ENCODE results near the gene USP9X. TPM values are rescaled to one million over a fixed set of nuclear protein-coding genes. Genes with fewer than 3 reads are reported as not detected.

The USP9X gene
- polyA plus RNA-seq, result 10 to 100 TPM; 15.1 to 45.5 (median 16.2) TPM
- long read RNA-seq, donor 1, partial matches to known transcripts, result 63 of 63 reads
- long read RNA-seq, donor 1, other reads (novel, unspliced or antisense), result 0 of 63 reads
- long read RNA-seq, donor 2, partial matches to known transcripts, result 9 of 10 reads
- long read RNA-seq, donor 2, other reads (novel, unspliced or antisense), result 0 of 10 reads
- long read RNA-seq, donor 3, partial matches to known transcripts, result 37 of 39 reads
- long read RNA-seq, donor 3, other reads (novel, unspliced or antisense), result 0 of 39 reads
- long read RNA-seq, donor 4, result 0 reads
- long read RNA-seq, donor 5, result 0 reads
- long read RNA-seq, donor 6, partial matches to known transcripts, result 13 of 14 reads
- long read RNA-seq, donor 6, other reads (novel, unspliced or antisense), result 0 of 14 reads
- long read RNA-seq, donor 7, partial matches to known transcripts, result 20 of 22 reads
- long read RNA-seq, donor 7, other reads (novel, unspliced or antisense), result 0 of 22 reads
- long read RNA-seq, donor 8, result 0 reads
- long read RNA-seq, donor 9, result 0 reads
- long read RNA-seq, donor 10, full-length matches to known transcripts, result 3 of 52 reads
- long read RNA-seq, donor 10, partial matches to known transcripts, result 49 of 52 reads
- long read RNA-seq, donor 10, other reads (novel, unspliced or antisense), result 0 of 52 reads

GRCh38 chrX:41084893-41085511 lies at the start of gene USP9X:
TSS of gene USP9X (plus strand) at chrX:41085445. CDS start at chrX:41123629, 38,184 bp downstream.
- DNase-seq, result peak; percentile 81 to 88
- H3K27me3 ChIP-seq (ENCODE audit: control insufficient read depth in 3 of 3, insufficient read depth in 3 of 3, low read length in 3 of 3), result no peaks in the 10 kb centered on the region
- peak within 1 kb of the TSS; percentile 98 to 100 (median 98) for H3K27ac ChIP-seq (ENCODE audit: low read depth in 1 of 3, low read length in 2 of 3)
- no peak for FAIRE-seq
- WGBS, 3 donors, result 1% methylated on average over 15 to 60 of the region's 61 CpGs
- H3K36me3 ChIP-seq (ENCODE audit: control insufficient read depth in 3 of 3, insufficient read depth in 2 of 3, low read depth in 1 of 3, low read length in 3 of 3), result peaks cover 0 to 3% (median 0%) of the 10 kb centered on the region in 3 donors
- H3K4me1 ChIP-seq (ENCODE audit: control insufficient read depth in 3 of 3, insufficient read depth in 2 of 3, low read depth in 1 of 3, low read length in 2 of 3), result peaks cover 0 to 3% (median 2%) of the 10 kb centered on the region in 3 donors
- H3K9me3 ChIP-seq (ENCODE audit: control insufficient read depth in 2 of 2, insufficient read depth in 1 of 2, low read depth in 1 of 2, low read length in 1 of 2), result no peaks in the 10 kb centered on the region
- peak within 1 kb of the TSS; percentile 74 to 95 (median 89) for H3K4me3 ChIP-seq (ENCODE audit: low read depth in 1 of 3, low read length in 3 of 3)

GRCh38 chrX:41035582-41035981 lies 49.7 kb upstream of the USP9X start:
- H3K27ac ChIP-seq (ENCODE audit: low read depth in 1 of 3, low read length in 2 of 3), result peak overlapping the region in 2 of 3 donors; percentile 39 to 74
- FAIRE-seq, result no peak
- 5 to 65% (median 40%) methylated on average over 1 of the region's 1 CpG for WGBS, 3 donors

GRCh38 chrX:41036668-41037326 lies 48.4 kb upstream of the USP9X start:
- FAIRE-seq, result no peak

More at GRCh38 chrX:41035582-41035981, 49.7 kb upstream of the USP9X start:
- no peaks in the 10 kb centered on the region for H3K27me3 ChIP-seq (ENCODE audit: control insufficient read depth in 3 of 3, insufficient read depth in 3 of 3, low read length in 3 of 3)
- peaks cover 0 to 12% (median 0%) of the 10 kb centered on the region in 3 donors for H3K4me1 ChIP-seq (ENCODE audit: control insufficient read depth in 3 of 3, insufficient read depth in 2 of 3, low read depth in 1 of 3, low read length in 2 of 3)
- no peaks in the 10 kb centered on the region for H3K36me3 ChIP-seq (ENCODE audit: control insufficient read depth in 3 of 3, insufficient read depth in 2 of 3, low read depth in 1 of 3, low read length in 3 of 3)
- peak; percentile 46 to 75 for DNase-seq
- H3K9me3 ChIP-seq (ENCODE audit: control insufficient read depth in 2 of 2, insufficient read depth in 1 of 2, low read depth in 1 of 2, low read length in 1 of 2), result no peaks in the 10 kb centered on the region
- no peak overlapping the region for H3K4me3 ChIP-seq (ENCODE audit: low read depth in 1 of 3, low read length in 3 of 3)

GRCh38 chrX:41043196-41043595 lies 42.0 kb upstream of the USP9X start:
- Histone ChIP-seq H3K27ac (ENCODE audit: low read depth in 1 of 3, low read length in 2 of 3) (no peak overlapping the region), H3K9me3 (ENCODE audit: control insufficient read depth in 2 of 2, insufficient read depth in 1 of 2, low read depth in 1 of 2, low read length in 1 of 2) (no peaks in the 10 kb centered on the region), H3K36me3 (ENCODE audit: control insufficient read depth in 3 of 3, insufficient read depth in 2 of 3, low read depth in 1 of 3, low read length in 3 of 3) (no peaks in the 10 kb centered on the region), H3K4me1 (ENCODE audit: control insufficient read depth in 3 of 3, insufficient read depth in 2 of 3, low read depth in 1 of 3, low read length in 2 of 3) (peaks cover 0 to 5% (median 0%) of the 10 kb centered on the region in 3 donors), H3K27me3 (ENCODE audit: control insufficient read depth in 3 of 3, insufficient read depth in 3 of 3, low read length in 3 of 3) (no peaks in the 10 kb centered on the region), H3K4me3 (ENCODE audit: low read depth in 1 of 3, low read length in 3 of 3) (no peak overlapping the region)
- 84 to 87% (median 86%) methylated on average over 6 of the region's 6 CpGs for WGBS, 3 donors
- FAIRE-seq, result no peak
- no peak for DNase-seq

More at GRCh38 chrX:41036668-41037326, 48.4 kb upstream of the USP9X start:
- 44 to 74% (median 62%) methylated on average over 9 of the region's 9 CpGs for whole genome bisulfite sequencing, 3 donors
- no peak overlapping the region for H3K4me3 ChIP-seq (ENCODE audit: low read depth in 1 of 3, low read length in 3 of 3)
- peaks cover 0 to 12% (median 0%) of the 10 kb centered on the region in 3 donors for H3K4me1 ChIP-seq (ENCODE audit: control insufficient read depth in 3 of 3, insufficient read depth in 2 of 3, low read depth in 1 of 3, low read length in 2 of 3)
- no peaks in the 10 kb centered on the region for H3K9me3 ChIP-seq (ENCODE audit: control insufficient read depth in 2 of 2, insufficient read depth in 1 of 2, low read depth in 1 of 2, low read length in 1 of 2)
- DNase-seq, result peak in 1 of 2 donors; percentile 58
- H3K36me3 ChIP-seq (ENCODE audit: control insufficient read depth in 3 of 3, insufficient read depth in 2 of 3, low read depth in 1 of 3, low read length in 3 of 3), result no peaks in the 10 kb centered on the region
- peak overlapping the region in 2 of 3 donors; percentile 58 to 74 for H3K27ac ChIP-seq (ENCODE audit: low read depth in 1 of 3, low read length in 2 of 3)
- no peaks in the 10 kb centered on the region for H3K27me3 ChIP-seq (ENCODE audit: control insufficient read depth in 3 of 3, insufficient read depth in 3 of 3, low read length in 3 of 3)

GRCh38 chrX:41043674-41044345 lies 41.4 kb upstream of the USP9X start:
- 80 to 85% (median 82%) methylated on average over 6 of the region's 6 CpGs for WGBS, 3 donors
- Histone ChIP-seq H3K27ac (ENCODE audit: low read depth in 1 of 3, low read length in 2 of 3) (no peak overlapping the region), H3K9me3 (ENCODE audit: control insufficient read depth in 2 of 2, insufficient read depth in 1 of 2, low read depth in 1 of 2, low read length in 1 of 2) (no peaks in the 10 kb centered on the region), H3K4me1 (ENCODE audit: control insufficient read depth in 3 of 3, insufficient read depth in 2 of 3, low read depth in 1 of 3, low read length in 2 of 3) (peaks cover 0 to 11% (median 0%) of the 10 kb centered on the region in 3 donors), H3K36me3 (ENCODE audit: control insufficient read depth in 3 of 3, insufficient read depth in 2 of 3, low read depth in 1 of 3, low read length in 3 of 3) (no peaks in the 10 kb centered on the region), H3K4me3 (ENCODE audit: low read depth in 1 of 3, low read length in 3 of 3) (no peak overlapping the region), H3K27me3 (ENCODE audit: control insufficient read depth in 3 of 3, insufficient read depth in 3 of 3, low read length in 3 of 3) (no peaks in the 10 kb centered on the region)
- no peak for DNase-seq
- FAIRE-seq, result no peak

- Histone ChIP-seq H3K27me3 (ENCODE audit: control insufficient read depth in 3 of 3, insufficient read depth in 3 of 3, low read length in 3 of 3) (no peaks in the 10 kb centered on the region), H3K9me3 (ENCODE audit: control insufficient read depth in 2 of 2, insufficient read depth in 1 of 2, low read depth in 1 of 2, low read length in 1 of 2) (no peaks in the 10 kb centered on the region), H3K27ac (ENCODE audit: low read depth in 1 of 3, low read length in 2 of 3) (peak overlapping the region in 2 of 3 donors; percentile 30 to 61), H3K36me3 (ENCODE audit: control insufficient read depth in 3 of 3, insufficient read depth in 2 of 3, low read depth in 1 of 3, low read length in 3 of 3) (no peaks in the 10 kb centered on the region), H3K4me3 (ENCODE audit: low read depth in 1 of 3, low read length in 3 of 3) (no peak overlapping the region), H3K4me1 (ENCODE audit: control insufficient read depth in 3 of 3, insufficient read depth in 2 of 3, low read depth in 1 of 3, low read length in 2 of 3) (peaks cover 0 to 14% (median 0%) of the 10 kb centered on the region in 3 donors)
- DNase-seq (peak in 1 of 2 donors; percentile 28), FAIRE-seq (no peak)
- WGBS, 3 donors, result 29 to 42% (median 40%) methylated on average over 3 of the region's 3 CpGs
Measured at GRCh38 chrX:41045960-41046567, 39.2 kb upstream of the USP9X start.

- peak overlapping the region; percentile 73 to 88 (median 76) for H3K27ac ChIP-seq (ENCODE audit: low read depth in 1 of 3, low read length in 2 of 3)
- no peaks in the 10 kb centered on the region for H3K9me3 ChIP-seq (ENCODE audit: control insufficient read depth in 2 of 2, insufficient read depth in 1 of 2, low read depth in 1 of 2, low read length in 1 of 2)
- WGBS, 3 donors, result 13 to 60% (median 30%) methylated on average over 8 of the region's 8 CpGs
- peaks cover 0 to 14% (median 0%) of the 10 kb centered on the region in 3 donors for H3K4me1 ChIP-seq (ENCODE audit: control insufficient read depth in 3 of 3, insufficient read depth in 2 of 3, low read depth in 1 of 3, low read length in 2 of 3)
- H3K36me3 ChIP-seq (ENCODE audit: control insufficient read depth in 3 of 3, insufficient read depth in 2 of 3, low read depth in 1 of 3, low read length in 3 of 3), result no peaks in the 10 kb centered on the region
- DNase-seq (peak; percentile 75 to 93), FAIRE-seq (no peak)
- H3K4me3 ChIP-seq (ENCODE audit: low read depth in 1 of 3, low read length in 3 of 3), result no peak overlapping the region
- H3K27me3 ChIP-seq (ENCODE audit: control insufficient read depth in 3 of 3, insufficient read depth in 3 of 3, low read length in 3 of 3), result no peaks in the 10 kb centered on the region
Measured at GRCh38 chrX:41047878-41048534, 37.2 kb upstream of the USP9X start.
